SK-N-SH (cell line): Measurements from ENCODE around the gene GNB1L. TPM values are rescaled to one million over a fixed set of nuclear protein-coding genes. Genes with fewer than 3 reads are reported as not detected.
A peak's percentile ranks its signal among the peaks of the same experiment; 100 is the strongest.

ENCODE experiments used
- CTCF ChIA-PET: fragments of 300-600, 350-600 bp; formaldehyde crosslinking; extraction: SDS; loops from one replicate; lab custom pipeline; 2021; lab: Yijun Ruan, JAX
- POLR2A ChIA-PET: fragments of 350-600 bp; sonication (Branson Sonifier 250); formaldehyde crosslinking; extraction: SDS; loops from one replicate; lab custom pipeline; 2020; ENCODE audit warnings: antibody characterized with exemption, inconsistent platforms; lab: Yijun Ruan, JAX
- DNase-seq: peaks from one replicate; pipeline ENCODE4 v3.0.0; 2012
- H2AFZ ChIP-seq: fragments of 200-600 bp; sonication (generic); 2 replicates; pipeline ENCODE4 v1.8.1; 2016; ENCODE audit warnings: antibody characterized with exemption, mild to moderate bottlenecking, low read depth
- H3F3A ChIP-seq: fragments of 200-600 bp; sonication (generic); replicated peaks from 2 replicates; pipeline ENCODE3; 2016; ENCODE audit warnings: antibody characterized with exemption, mild to moderate bottlenecking; ENCODE audit not compliant: insufficient read depth
- H3K27ac ChIP-seq, 2 experiments: fragments of 200-500 bp in 1 of 2; fragments of 200-600 bp in 1 of 2; sonication (Bioruptor generic) in 1 of 2; sonication (generic), shearing (Covaris generic) in 1 of 2; 2 replicates each; pipeline versions ENCODE4 v1.5.1 to v1.6.1; 2014 to 2016; ENCODE audit warnings: low read depth in 2 of 2, inconsistent platforms in 1 of 2, low read length in 1 of 2, mild to moderate bottlenecking in 1 of 2, mixed read lengths in 1 of 2
- H3K27me3 ChIP-seq: fragments of 200-600 bp; sonication (generic), shearing (Covaris generic); 2 replicates; pipeline ENCODE4 v1.6.1; 2016; ENCODE audit warnings: mixed run types; ENCODE audit not compliant: insufficient read depth
- H3K36me3 ChIP-seq, 2 experiments: fragments of 200-500 bp in 1 of 2; fragments of 200-600 bp in 1 of 2; sonication (Bioruptor generic) in 1 of 2; sonication (generic) in 1 of 2; replicated peaks in 1 of 2; 2 replicates each; pipeline versions ENCODE3 to v1.5.1; 2014 to 2016; ENCODE audit warnings: low read length in 1 of 2, mild to moderate bottlenecking in 1 of 2; ENCODE audit not compliant: insufficient read depth in 2 of 2, control insufficient read depth in 1 of 2
- H3K4me1 ChIP-seq, 2 experiments: fragments of 200-500 bp in 1 of 2; fragments of 200-600 bp in 1 of 2; sonication (Bioruptor generic) in 1 of 2; sonication (generic), shearing (Covaris generic) in 1 of 2; 2 replicates each; pipeline versions ENCODE4 v1.5.1 to v1.6.1; 2014 to 2016; ENCODE audit warnings: low read depth in 1 of 2, low read length in 1 of 2, mixed run types in 1 of 2; ENCODE audit not compliant: insufficient read depth in 2 of 2, control insufficient read depth in 1 of 2
- H3K4me2 ChIP-seq: fragments of 200-600 bp; sonication (generic), shearing (Covaris generic); 2 replicates; pipeline ENCODE4 v1.6.1; 2017; ENCODE audit warnings: mixed run types
- H3K4me3 ChIP-seq, 2 experiments: fragments of 200-500 bp in 1 of 2; fragments of 200-600 bp in 1 of 2; sonication (Bioruptor generic) in 1 of 2; sonication (generic), shearing (Covaris generic) in 1 of 2; 2 replicates each; pipeline versions ENCODE4 v1.5.1 to v1.8.1; 2014 to 2016; ENCODE audit warnings: low read depth in 2 of 2, inconsistent platforms in 1 of 2, low read length in 1 of 2, mild to moderate bottlenecking in 1 of 2, mixed read lengths in 1 of 2, moderate library complexity in 1 of 2
- H3K79me2 ChIP-seq: fragments of 200-600 bp; sonication (generic); 2 replicates; pipeline ENCODE4 v1.8.1; 2017; ENCODE audit warnings: mild to moderate bottlenecking; ENCODE audit not compliant: insufficient read depth
- H3K9ac ChIP-seq: fragments of 200-600 bp; sonication (generic); 2 replicates; pipeline ENCODE4 v1.6.1; 2017; ENCODE audit warnings: mixed run types
- H3K9me2 ChIP-seq: fragments of 200-600 bp; sonication (generic); 2 replicates; pipeline ENCODE4 v1.6.1; 2017; ENCODE audit warnings: mixed run types
- H3K9me3 ChIP-seq: fragments of 200-600 bp; sonication (generic); 2 replicates; pipeline ENCODE4 v1.6.1; 2017; ENCODE audit warnings: mixed run types, mild to moderate bottlenecking, moderate library complexity
- H4K20me1 ChIP-seq: fragments of 200-600 bp; sonication (generic); 2 replicates; pipeline ENCODE4 v1.6.1; 2017; ENCODE audit warnings: mild to moderate bottlenecking, mixed run types; ENCODE audit not compliant: insufficient read depth
- EP300 ChIP-seq, 2 experiments: IDR thresholded peaks; 2 replicates each; pipeline versions ENCODE4 v1.4.0 to v1.6.1; 2012; ENCODE audit warnings: borderline replicate concordance in 1 of 2, low read depth in 1 of 2, low read length in 1 of 2
- FOXJ3 ChIP-seq: sonication (generic); formaldehyde crosslinking; IDR thresholded peaks from 2 replicates; pipeline ENCODE4 v1.5.1; 2020; ENCODE audit warnings: mild to moderate bottlenecking, missing genetic modification reagents
- FOXM1 ChIP-seq: IDR thresholded peaks from 2 replicates; pipeline ENCODE4 v1.4.0; 2012; ENCODE audit warnings: low read depth, mild to moderate bottlenecking
- GABPA ChIP-seq: IDR thresholded peaks from 2 replicates; pipeline ENCODE4 v1.4.0; 2012; ENCODE audit warnings: low read depth, mild to moderate bottlenecking
- GATA2 ChIP-seq: sonication (generic); formaldehyde crosslinking; IDR thresholded peaks from 2 replicates; pipeline ENCODE4 v1.5.0; 2020; ENCODE audit warnings: mild to moderate bottlenecking, missing genetic modification reagents
- JUND ChIP-seq: IDR thresholded peaks from 2 replicates; pipeline ENCODE4 v1.4.0; 2012
- NFIC ChIP-seq: IDR thresholded peaks from 2 replicates; pipeline ENCODE4 v1.4.0; 2012; ENCODE audit warnings: borderline replicate concordance
- POLR2AphosphoS5 ChIP-seq: IDR thresholded peaks from 2 replicates; pipeline ENCODE4 v1.6.1; 2012; ENCODE audit warnings: low read depth, low read length
- RAD21 ChIP-seq: IDR thresholded peaks from 2 replicates; pipeline ENCODE4 v1.6.1; 2012; ENCODE audit warnings: mild to moderate bottlenecking, low read length
- SIN3A ChIP-seq: IDR thresholded peaks from 2 replicates; pipeline ENCODE4 v1.6.1; 2012; ENCODE audit warnings: low read depth, mild to moderate bottlenecking, low read length, moderate library complexity, borderline replicate concordance
- TCF12 ChIP-seq: IDR thresholded peaks from 2 replicates; pipeline ENCODE4 v1.4.0; 2012
- TEAD4 ChIP-seq: IDR thresholded peaks from 2 replicates; pipeline ENCODE4 v1.4.0; 2012; ENCODE audit warnings: mild to moderate bottlenecking, borderline replicate concordance; ENCODE audit not compliant: insufficient read depth
- WGBS: methylation state at CpG from one replicate; pipeline ENCODE4 v1.1.6; 2017; ENCODE audit warnings: low lambda C conversion rate; 5-methylcytosine and 5-hydroxymethylcytosine counted together
- polyA plus RNA-seq, 3 experiments: library from polyadenylated mRNA; depleted of rRNA; stranded (reverse); fragments of >200 nt; gene quantifications; 2 replicates each; pipeline ENCODE4 v1.2.3, GENCODE V29; 2012
- TF ChIP-seq, protein P1 (sequence below): fragments of 200-600 bp; sonication (generic); IDR thresholded peaks from 2 replicates; pipeline ENCODE4 v1.6.1; 2017; ENCODE audit warnings: antibody characterized with exemption, mild to moderate bottlenecking, moderate library complexity
- TF ChIP-seq, protein P2 (sequence below): IDR thresholded peaks from 2 replicates; pipeline ENCODE4; 2012
- TF ChIP-seq, protein P3 (sequence below): fragments of 150-350 bp; IDR thresholded peaks from 2 replicates; pipeline ENCODE4 v1.6.1; 2016; ENCODE audit warnings: mild to moderate bottlenecking, low read depth, low read length

GNB1L gene
- polyA plus RNA-seq, 1 of the 3 experiments (the other 2 are of a cell fraction), result 5.9 TPM

DNA sequence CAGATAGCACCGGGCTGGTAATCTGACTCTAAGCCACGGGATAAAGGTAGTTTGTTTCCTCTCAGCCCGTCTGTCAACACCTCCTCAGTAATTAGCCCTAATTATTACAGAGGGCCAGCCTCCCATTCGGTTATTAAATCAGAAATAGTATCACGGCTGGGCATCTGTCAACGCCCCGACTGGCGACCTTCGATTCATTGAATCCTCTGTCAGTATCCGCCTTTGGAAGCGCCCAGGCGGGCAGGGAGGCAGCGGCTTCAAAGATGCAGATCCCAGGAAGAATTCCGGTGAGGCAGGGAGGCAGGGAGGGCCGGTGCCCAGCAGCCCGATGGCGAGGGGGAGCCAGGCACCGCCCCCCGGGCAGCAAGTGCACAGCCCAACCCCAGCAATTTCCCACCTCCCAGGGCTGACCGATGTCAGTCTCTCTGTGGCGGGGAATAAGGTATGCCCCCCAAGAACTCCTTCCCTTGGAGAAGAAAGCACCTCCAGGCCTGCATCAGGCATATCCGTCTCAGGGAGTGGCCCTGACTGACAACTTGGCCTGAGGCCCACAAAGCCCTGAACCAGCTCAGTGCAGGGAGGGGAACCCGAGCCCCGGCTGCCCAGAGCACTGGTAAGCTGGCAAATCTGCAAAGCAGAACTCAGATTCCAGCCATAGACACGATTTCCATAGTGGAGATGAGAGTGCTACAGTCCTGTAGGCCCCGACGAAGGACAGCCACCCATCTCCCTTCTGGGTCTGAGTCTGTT is 11.4 kb downstream of the GNB1L start (continued):
- TF ChIP-seq, protein P1, sequence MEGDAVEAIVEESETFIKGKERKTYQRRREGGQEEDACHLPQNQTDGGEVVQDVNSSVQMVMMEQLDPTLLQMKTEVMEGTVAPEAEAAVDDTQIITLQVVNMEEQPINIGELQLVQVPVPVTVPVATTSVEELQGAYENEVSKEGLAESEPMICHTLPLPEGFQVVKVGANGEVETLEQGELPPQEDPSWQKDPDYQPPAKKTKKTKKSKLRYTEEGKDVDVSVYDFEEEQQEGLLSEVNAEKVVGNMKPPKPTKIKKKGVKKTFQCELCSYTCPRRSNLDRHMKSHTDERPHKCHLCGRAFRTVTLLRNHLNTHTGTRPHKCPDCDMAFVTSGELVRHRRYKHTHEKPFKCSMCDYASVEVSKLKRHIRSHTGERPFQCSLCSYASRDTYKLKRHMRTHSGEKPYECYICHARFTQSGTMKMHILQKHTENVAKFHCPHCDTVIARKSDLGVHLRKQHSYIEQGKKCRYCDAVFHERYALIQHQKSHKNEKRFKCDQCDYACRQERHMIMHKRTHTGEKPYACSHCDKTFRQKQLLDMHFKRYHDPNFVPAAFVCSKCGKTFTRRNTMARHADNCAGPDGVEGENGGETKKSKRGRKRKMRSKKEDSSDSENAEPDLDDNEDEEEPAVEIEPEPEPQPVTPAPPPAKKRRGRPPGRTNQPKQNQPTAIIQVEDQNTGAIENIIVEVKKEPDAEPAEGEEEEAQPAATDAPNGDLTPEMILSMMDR, result no peak
- no peak for TF ChIP-seq FOXM1
- TF ChIP-seq TCF12, result no peak
- TF ChIP-seq JUND, result no peak
- TF ChIP-seq, all 33 proteins: peak for 0

DNA sequence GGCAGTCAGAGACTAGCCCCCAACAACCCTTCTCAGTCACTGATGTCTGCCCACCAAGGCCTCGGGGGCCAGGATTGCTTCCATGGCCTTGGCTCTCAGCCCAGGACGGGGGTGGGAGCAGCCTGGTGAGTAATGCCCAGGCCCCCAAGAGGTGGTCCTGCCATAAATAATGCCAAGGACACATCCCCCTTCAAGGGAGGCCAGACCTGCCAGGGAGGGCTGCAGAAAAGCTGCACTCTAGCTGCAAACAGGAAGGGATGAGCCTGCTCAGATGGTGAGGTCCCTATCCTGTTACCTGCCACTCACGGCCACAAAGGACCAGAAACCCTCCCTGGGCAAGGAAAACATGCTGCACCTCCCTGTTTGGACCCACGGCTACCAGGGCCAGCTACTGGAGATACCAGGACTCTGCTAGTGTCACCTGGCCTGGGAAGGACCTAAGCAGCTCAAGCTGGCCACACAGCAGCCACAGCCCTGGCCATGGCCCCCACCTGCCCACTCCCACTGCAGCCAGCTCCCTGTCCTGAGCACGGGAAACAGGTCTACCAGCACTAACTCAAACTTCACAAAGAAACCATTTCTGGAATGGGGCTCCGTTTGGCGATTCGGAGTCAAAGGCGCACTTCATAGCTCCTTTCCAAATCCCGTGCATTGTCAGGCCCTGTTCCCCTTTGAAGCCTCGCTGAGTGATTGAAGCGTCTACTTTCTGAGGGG is 12.1 kb downstream of the GNB1L start:
- Histone ChIP-seq H3K9me3 (no peaks in the 10 kb centered on the region), H4K20me1 (no peaks in the 10 kb centered on the region), H3K4me3 (no peak overlapping the region), H3K4me2 (peak overlapping the region; percentile 23; the same call in 1 of the 2 replicates), H3K4me1 (peaks cover 26 to 44% of the 10 kb centered on the region in 2 experiments; a peak in 3 of 4 replicates)
- ChIA-PET CTCF (interaction anchor here (0.6 to 1.7 kb wide), 9 partner anchors 10 to 237 kb away, joined by 3 to 5 read pairs (median 3); partner anchors contain the start of genes GNB1L and RTL10), POLR2A (no interaction called here)
- DNase-seq, result peak; percentile 60
- TF ChIP-seq, protein P2, sequence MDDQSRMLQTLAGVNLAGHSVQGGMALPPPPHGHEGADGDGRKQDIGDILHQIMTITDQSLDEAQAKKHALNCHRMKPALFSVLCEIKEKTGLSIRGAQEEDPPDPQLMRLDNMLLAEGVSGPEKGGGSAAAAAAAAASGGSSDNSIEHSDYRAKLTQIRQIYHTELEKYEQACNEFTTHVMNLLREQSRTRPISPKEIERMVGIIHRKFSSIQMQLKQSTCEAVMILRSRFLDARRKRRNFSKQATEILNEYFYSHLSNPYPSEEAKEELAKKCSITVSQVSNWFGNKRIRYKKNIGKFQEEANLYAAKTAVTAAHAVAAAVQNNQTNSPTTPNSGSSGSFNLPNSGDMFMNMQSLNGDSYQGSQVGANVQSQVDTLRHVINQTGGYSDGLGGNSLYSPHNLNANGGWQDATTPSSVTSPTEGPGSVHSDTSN, result 0 out of 2 replicates have a peak, but pooled peaks have one; percentile 14
- peak; percentile 26; the same call in 1 of the 2 replicates for TF ChIP-seq NFIC
- TF ChIP-seq RAD21, result no peak
- TF ChIP-seq, all 33 proteins: peak for 2
- 83% methylated on average over 10 of the region's 12 CpGs for WGBS
- Histone ChIP-seq H2AFZ (no peak overlapping the region), H3K79me2 (peaks cover 26% of the 10 kb centered on the region; the same call in 1 of the 2 replicates), H3K36me3 (peaks cover 0 to 9% of the 10 kb centered on the region in 2 experiments), H3F3A (peaks cover 25% of the 10 kb centered on the region), H3K27ac (peak overlapping the region in 1 of 2 experiments; percentile 23; a peak in 1 of 4 replicates), H3K9me2 (no peaks in the 10 kb centered on the region), H3K27me3 (no peaks in the 10 kb centered on the region), H3K9ac (no peak overlapping the region)

DNA sequence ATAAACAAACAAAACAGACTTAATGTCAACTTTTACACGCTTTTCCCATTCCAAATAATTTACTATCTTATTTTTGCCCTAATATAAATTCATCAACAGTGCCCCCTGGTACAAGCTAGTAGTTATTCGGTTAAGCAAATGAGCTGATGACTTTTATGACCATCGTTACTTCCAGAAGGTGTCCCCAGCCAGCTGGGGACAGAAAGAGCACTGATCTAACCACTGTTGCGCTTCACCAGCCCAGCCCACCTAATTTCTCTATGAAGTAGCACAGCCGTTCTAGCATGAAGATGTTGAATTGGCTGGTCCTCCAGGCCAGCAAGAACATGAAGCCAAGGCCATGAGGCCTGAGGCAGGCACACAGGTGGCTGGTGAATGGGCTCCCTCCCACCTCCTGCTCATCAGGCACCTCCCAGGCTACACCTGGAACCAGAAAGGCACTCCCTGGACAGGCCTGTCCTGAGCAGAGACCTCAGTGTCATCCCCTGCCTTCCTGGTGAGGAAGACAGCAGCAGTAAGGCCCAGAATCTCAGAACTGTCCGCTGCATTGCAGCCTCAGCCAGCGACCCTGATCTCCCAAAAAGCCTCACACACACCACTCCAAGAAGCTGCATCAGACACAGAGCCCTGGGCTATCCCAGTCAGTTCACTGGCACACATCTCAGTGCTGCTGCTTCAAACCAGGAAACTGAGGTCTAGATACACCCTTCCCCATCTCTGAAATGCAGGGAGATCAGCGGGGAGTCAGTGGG is 12.9 kb downstream of the GNB1L start:
- POLR2A ChIA-PET, result interaction anchor here (0.9 kb wide), 1 partner anchor 9 kb away, joined by 3 read pairs; no protein-coding TSS in a partner anchor
- no peak for DNase-seq
- WGBS, result 82% methylated on average over 6 of the region's 8 CpGs
- Histone ChIP-seq H2AFZ (no peak overlapping the region), H4K20me1 (no peaks in the 10 kb centered on the region), H3K4me1 (peaks cover 26 to 44% of the 10 kb centered on the region in 2 experiments; a peak in 3 of 4 replicates), H3K9me2 (no peaks in the 10 kb centered on the region), H3K79me2 (peaks cover 19% of the 10 kb centered on the region; the same call in 1 of the 2 replicates), H3K36me3 (peaks cover 0 to 2% of the 10 kb centered on the region in 2 experiments), H3K4me3 (no peak overlapping the region), H3K9ac (no peak overlapping the region), H3K4me2 (peak overlapping the region; percentile 23; the same call in 1 of the 2 replicates), H3K27me3 (no peaks in the 10 kb centered on the region), H3K27ac (0 out of 4 replicates have a peak overlapping the region, but pooled peaks of 1 of the 2 experiments have one; percentile 4), H3F3A (peaks cover 25% of the 10 kb centered on the region), H3K9me3 (no peaks in the 10 kb centered on the region)
- CTCF ChIA-PET, result interaction anchor here (0.6 to 1.7 kb wide), 7 partner anchors 9 to 237 kb away, joined by 3 to 5 read pairs (median 3); partner anchors contain the start of genes GNB1L and RTL10
- TF ChIP-seq GATA2 (CRISPR knock-in tag), result no peak
- no peak for TF ChIP-seq TCF12
- TF ChIP-seq, protein P3, sequence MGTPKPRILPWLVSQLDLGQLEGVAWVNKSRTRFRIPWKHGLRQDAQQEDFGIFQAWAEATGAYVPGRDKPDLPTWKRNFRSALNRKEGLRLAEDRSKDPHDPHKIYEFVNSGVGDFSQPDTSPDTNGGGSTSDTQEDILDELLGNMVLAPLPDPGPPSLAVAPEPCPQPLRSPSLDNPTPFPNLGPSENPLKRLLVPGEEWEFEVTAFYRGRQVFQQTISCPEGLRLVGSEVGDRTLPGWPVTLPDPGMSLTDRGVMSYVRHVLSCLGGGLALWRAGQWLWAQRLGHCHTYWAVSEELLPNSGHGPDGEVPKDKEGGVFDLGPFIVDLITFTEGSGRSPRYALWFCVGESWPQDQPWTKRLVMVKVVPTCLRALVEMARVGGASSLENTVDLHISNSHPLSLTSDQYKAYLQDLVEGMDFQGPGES, result no peak
- TF ChIP-seq SIN3A, result no peak
- TF ChIP-seq POLR2AphosphoS5, result no peak
- TF ChIP-seq EP300 (IDR thresholded peaks at IDR 0.05; ENCODE audit: borderline replicate concordance in 1 of 2, low read depth in 1 of 2, low read length in 1 of 2), result no peak
- TF ChIP-seq GABPA, result no peak
- TF ChIP-seq TEAD4, result no peak
- no peak for TF ChIP-seq FOXM1
- TF ChIP-seq, protein P2, result no peak
- TF ChIP-seq FOXJ3 (CRISPR knock-in tag), result no peak
